Stimulated activated CD8-positive, alpha-beta memory T cell treated with anti-CD3 and anti-CD28 coated beads, Interleukin-12 subunit alpha, Interleukin-12 subunit beta, amount 100 ng/mL, for 1 hour (primary cell): Measurements from ENCODE around the gene MAGEA9B.
"Not testable (repeated sequence)": the region's sequence is repeated elsewhere in the genome, so short reads cannot be mapped to it uniquely, and the experiment has no call there.

Source experiments
- DNase-seq: peaks from one replicate; pipeline ENCODE4 v3.0.0-alpha.2; 2020; ENCODE audit warnings: low read depth

The MAGEA9B gene

GRCh38 chrX:149571770-149572169 lies 15.5 kb downstream of the MAGEA9B start:
- DNase-seq = no peak

- no peak for DNase-seq
Observed at GRCh38 chrX:149570668-149571067, 16.6 kb downstream of the MAGEA9B start.

- no peak for DNase-seq
Observed at GRCh38 chrX:149569770-149570169, 17.5 kb downstream of the MAGEA9B start.

- no peak for DNase-seq
Observed at GRCh38 chrX:149568701-149569296, 18.5 kb downstream of the MAGEA9B start.

- no peak for DNase-seq
Observed at GRCh38 chrX:149567621-149568417, 19.4 kb downstream of the MAGEA9B start.

GRCh38 chrX:149563359-149563758 lies 23.9 kb downstream of the MAGEA9B start:
- DNase-seq = no peak

GRCh38 chrX:149555251-149555650 lies 32.0 kb downstream of the MAGEA9B start:
- DNase-seq = not testable (repeated sequence)

- DNase-seq = not testable (repeated sequence)
Observed at GRCh38 chrX:149551939-149552248, 35.4 kb downstream of the MAGEA9B start.

GRCh38 chrX:149551245-149551938 lies 35.9 kb downstream of the MAGEA9B start:
- DNase-seq = not testable (repeated sequence)

GRCh38 chrX:149550454-149550853 lies 36.8 kb downstream of the MAGEA9B start:
- DNase-seq = not testable (repeated sequence)

DNA sequence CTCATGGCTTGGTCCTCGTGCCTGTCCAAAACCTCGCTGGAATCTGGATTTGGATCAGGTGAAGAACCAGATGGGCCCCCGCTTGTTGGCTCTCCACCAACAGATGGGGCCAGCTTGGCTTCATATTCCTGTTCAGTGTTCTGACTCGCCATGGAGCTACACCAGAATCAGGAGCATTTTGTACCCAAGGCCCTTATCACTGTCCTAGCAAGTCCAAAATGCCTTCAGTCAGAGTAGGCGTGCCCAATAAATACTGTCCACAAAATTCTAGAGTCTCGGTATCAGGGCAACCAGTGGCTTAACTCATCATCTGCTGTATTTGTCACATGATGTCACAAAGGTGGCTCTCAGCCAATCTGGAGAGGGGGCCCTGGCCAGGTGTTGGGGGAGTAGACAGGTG lies 37.6 kb downstream of the MAGEA9B start, which contains the start of gene HSFX3:
TSS of gene HSFX3 (minus strand) at position 224 of the 400 bp plus-strand sequence. CDS start at position 152, 72 bp downstream.
- not testable (repeated sequence) for DNase-seq

DNA sequence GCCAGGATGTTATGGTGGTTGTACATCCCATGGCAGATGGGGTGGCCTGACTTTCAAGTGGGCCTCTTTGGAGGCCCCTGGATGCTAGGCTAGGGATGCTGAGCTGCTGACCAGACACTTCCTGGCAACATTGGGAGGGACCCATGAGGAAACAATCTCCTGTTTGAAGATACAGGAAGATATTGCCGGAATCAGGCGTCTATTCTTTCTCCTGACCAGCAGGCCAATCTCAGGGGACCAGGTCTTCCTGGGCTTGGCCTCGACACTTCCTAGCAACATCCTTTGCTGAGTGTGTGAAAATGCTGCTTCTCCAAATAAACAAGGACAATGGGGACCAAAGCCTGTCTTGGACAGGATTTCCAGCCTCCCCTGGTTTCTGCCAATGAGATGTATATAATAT lies 39.5 kb downstream of the MAGEA9B start:
- DNase-seq = not testable (repeated sequence)

- not testable (repeated sequence) for DNase-seq
Observed at GRCh38 chrX:149546962-149547361, 40.3 kb downstream of the MAGEA9B start.

DNA sequence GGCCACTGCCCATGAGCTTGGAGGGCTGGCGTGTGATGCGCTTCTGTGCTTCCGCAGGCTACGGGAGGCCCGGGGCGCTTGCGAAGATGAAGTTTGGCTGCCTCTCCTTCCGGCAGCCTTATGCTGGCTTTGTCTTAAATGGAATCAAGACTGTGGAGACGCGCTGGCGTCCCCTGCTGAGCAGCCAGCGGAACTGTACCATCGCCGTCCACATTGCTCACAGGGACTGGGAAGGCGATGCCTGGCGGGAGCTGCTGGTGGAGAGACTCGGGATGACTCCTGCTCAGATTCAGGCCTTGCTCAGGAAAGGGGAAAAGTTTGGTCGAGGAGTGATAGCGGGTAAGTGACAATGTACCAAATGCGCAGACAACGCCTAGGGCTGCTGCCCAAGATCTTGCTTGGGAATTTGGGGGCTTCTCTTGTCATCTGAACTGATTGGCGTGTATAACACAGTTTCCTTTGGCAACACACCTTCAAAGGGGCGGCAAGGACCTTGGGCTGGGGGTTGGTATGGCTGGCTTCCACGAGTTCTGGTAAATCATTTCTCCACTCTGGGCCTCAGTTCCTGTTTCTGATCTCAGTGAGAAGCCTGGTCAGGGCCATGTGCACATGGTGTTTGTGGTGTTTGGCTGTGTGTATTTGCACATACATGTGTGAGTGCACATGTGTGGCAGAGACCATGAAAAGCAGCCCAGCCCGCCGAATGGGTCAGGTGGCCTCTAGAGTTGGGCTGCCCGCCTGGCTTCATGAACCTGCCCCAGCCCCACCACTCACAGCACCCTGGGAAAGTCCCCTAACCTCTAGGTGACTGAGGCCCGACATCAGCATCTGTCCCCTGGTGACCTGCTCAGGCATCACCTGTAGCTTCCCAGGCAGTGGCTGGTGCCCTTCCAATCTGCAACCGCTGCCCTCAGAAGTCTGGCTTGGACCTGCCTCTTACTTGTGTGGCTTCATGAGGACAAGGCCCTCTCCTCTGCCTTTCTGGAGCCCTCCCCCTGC lies 41.4 kb downstream of the MAGEA9B start:
- DNase-seq = not testable (repeated sequence)

GRCh38 chrX:149541521-149542047 lies 45.7 kb downstream of the MAGEA9B start:
- DNase-seq = no peak

DNA sequence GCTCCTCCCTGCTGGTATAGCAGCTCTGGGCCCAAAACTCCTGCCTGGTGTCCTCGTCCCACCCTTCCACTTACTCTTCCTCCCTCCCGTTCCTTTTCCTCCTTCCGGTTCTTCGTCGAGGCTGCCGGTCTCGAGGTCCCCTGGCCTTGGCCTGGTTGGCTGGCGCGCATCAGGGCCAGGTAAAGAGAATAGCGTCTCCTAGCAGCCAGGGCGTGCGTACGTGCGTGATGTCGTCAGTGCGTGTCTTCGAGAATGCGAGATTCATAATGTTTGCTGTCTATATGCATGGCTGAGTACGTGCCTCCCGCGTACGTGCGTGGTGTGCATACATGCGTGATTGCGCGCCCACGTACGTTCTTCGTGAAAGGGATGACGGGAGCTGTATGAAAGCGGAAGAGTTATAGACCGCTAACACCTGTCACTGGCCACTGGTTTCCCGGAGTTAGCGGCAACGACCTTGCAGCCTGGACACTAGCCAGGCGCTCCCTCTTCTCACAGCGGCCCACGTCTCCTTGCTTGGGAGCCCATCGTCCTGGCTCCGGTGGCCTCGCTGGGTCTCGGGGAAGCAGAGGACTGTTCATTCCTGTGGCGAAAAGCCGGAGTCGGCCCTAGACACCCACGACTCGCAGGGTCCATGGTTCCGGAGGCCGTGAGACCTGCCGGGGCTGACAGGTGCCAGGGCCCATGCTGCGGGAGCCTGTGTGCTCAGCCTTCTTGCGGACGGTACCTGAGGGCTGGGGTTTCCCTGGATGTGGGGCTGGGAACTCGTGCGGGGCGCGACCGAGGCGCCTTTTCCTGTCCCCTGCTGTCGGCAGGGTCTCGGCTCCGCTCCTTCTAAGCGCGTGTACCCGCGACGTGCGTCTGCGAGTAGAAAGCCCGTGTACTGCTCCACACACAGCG lies 46.4 kb downstream of the MAGEA9B start, which contains the start of gene EOLA1:
TSS of gene EOLA1 (plus strand) at position 392 of the 900 bp plus-strand sequence. CDS start 4,619 bp downstream, outside the sequence.
- DNase-seq = peak; percentile 75

DNA sequence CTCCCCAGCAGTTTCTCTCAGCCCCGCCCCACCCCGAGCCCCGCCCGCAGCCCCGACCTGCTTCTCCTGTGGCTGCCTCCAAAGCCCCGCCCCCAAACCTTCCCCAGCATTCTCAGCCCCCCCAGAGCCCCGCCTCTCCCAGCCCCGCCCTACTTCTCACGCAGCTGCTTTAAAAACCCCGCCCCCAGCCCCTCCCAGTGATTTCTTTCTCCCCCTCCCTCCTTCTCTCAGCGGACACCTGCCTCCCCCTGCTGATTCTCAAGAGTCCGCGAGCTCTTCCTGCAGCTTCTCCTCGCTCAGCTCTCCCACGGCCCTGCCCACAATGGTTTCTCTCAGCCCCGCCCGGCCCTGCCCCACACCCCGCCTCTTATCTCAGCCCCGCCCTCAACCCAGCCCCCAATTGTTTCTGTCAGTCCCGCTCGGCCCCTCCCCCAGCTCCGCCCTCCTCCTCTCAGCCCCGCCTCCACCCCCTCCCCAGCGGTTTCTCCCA lies 47.1 kb downstream of the MAGEA9B start:
- peak; percentile 84 for DNase-seq

GRCh38 chrX:149539283-149540130 lies 47.8 kb downstream of the MAGEA9B start:
- peak; percentile 73 for DNase-seq

DNA sequence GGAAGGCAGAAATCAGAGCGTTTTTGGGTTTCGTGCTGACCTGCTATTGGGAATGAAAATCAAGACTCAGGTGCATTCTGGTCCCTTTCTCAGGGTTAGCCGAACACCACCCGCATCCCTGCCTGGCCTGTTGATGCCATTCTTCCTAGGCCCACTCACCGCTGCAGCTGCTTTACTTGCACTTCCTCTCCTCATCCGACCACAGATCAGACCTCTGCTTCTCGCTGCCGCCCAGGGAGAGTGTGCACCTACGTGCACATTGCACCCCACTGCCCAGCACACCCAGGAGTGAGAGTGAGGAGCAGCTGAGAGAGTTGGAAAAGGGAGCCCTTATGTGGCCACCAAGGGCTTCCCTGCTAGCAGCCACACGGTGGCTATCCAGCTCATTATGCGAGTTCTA lies 49.8 kb downstream of the MAGEA9B start:
- not testable (repeated sequence) for DNase-seq
